RWPE1 (cell line): ENCODE data around the gene SERGEF.

ENCODE experiments used
- CTCF ChIA-PET: fragments of 350-600 bp; sonication (Branson Sonifier 250); formaldehyde crosslinking; extraction: SDS; loops from one replicate; lab custom pipeline; 2021; lab: Yijun Ruan, JAX
- POLR2A ChIA-PET: fragments of 400-600 bp; formaldehyde crosslinking; extraction: SDS; loops from one replicate; lab custom pipeline; 2020; ENCODE audit warnings: antibody characterized with exemption; ENCODE audit not compliant: low non-redundant PET; lab: Yijun Ruan, JAX
- DNase-seq: peaks from one replicate; pipeline ENCODE4 v3.0.0; 2012; ENCODE audit warnings: low spot score
- H3K27ac ChIP-seq: fragments of 450-650 bp; 2 replicates; pipeline ENCODE4 v1.5.1; 2017
- CTCF ChIP-seq: fragments of 450-650 bp; conservative IDR thresholded peaks from 2 replicates; pipeline ENCODE4 v1.5.1; 2017; ENCODE audit warnings: low read depth, mild to moderate bottlenecking

Gene SERGEF

GRCh38 chr11:17979770-17980371 lies 33.0 kb downstream of the SERGEF start:
- CTCF ChIA-PET, result interaction anchor here (0.6 to 3.7 kb wide), 7 partner anchors 144 to 1041 kb away, joined by 3 to 59 read pairs (median 4); no protein-coding TSS in a partner anchor
- peak; percentile 64 for DNase-seq

GRCh38 chr11:17978553-17979287 lies 34.1 kb downstream of the SERGEF start:
- DNase-seq, result peak; percentile 68
- ChIA-PET POLR2A (no interaction called here), CTCF (interaction anchor here (0.6 to 3.7 kb wide), 17 partner anchors 11 to 873 kb away, joined by 3 to 59 read pairs (median 4); no protein-coding TSS in a partner anchor)
- TF ChIP-seq CTCF, result peak; percentile 74
- no peak overlapping the region for H3K27ac ChIP-seq

More at GRCh38 chr11:17979770-17980371, 33.0 kb downstream of the SERGEF start:
- no peak overlapping the region for H3K27ac ChIP-seq
- POLR2A ChIA-PET, result no interaction called here
- TF ChIP-seq CTCF, result peak; percentile 90

DNA sequence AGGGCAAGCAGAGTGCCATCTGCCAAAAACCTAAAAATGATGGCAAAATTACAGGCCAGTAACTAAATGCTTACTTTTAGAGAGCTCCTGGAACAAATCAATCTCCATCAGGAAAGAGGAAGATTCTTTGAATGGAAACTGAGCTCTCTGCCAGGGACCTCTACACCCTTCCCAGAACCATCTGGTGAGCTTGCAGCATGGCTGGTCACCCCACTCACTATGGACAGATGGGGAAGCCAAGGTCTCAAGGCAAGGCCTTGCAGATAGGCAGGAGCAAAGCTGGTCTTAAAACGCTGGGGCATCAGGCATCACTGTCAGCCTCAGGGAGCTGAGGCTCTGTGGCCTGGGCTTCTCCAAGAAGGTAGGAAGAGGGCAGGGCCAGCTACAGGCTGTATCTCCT lies 36.2 kb downstream of the SERGEF start:
- no peak for DNase-seq
- POLR2A ChIA-PET, result no interaction called here
- no peak for TF ChIP-seq CTCF
- no peak overlapping the region for H3K27ac ChIP-seq
- CTCF ChIA-PET, result interaction anchor here (0.5 to 3.7 kb wide), 3 partner anchors 246 to 378 kb away, joined by 3 to 59 read pairs (median 4); no protein-coding TSS in a partner anchor

GRCh38 chr11:17974246-17974645 lies 38.6 kb downstream of the SERGEF start:
- H3K27ac ChIP-seq, result no peak overlapping the region
- DNase-seq, result no peak
- ChIA-PET CTCF (interaction anchor here (0.7 to 2.4 kb wide), 5 partner anchors 192 to 252 kb away, joined by 4 to 49 read pairs (median 6); partner anchors contain the start of gene KCNC1), POLR2A (no interaction called here)
- no peak for TF ChIP-seq CTCF

DNA sequence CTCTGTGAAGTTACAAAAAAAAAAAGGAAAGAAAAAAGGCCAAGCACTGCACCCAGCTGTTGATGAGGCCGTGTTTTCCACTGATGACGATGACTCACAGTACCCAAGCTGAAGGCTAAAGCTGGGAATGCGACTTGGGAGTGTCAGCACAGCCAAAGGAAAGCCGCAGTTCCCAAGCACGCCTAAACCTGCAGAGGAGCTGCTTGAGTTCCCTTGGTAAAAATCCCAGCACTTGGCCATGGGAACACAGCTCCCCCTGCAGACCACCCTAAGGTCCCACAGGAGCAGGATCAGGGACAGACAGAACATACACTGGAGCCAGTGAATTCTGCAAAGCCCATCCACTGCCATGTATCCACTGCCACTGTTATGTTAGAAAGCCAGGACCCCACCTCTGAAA lies 39.9 kb downstream of the SERGEF start:
- peak overlapping the region; percentile 29 for H3K27ac ChIP-seq
- ChIA-PET CTCF (interaction anchor here (0.6 to 2.4 kb wide), 13 partner anchors 148 to 374 kb away, joined by 3 to 49 read pairs (median 5); partner anchors contain the start of gene KCNC1), POLR2A (no interaction called here)
- DNase-seq, result peak; percentile 86
- peak; percentile 82 for TF ChIP-seq CTCF

- no peak for TF ChIP-seq CTCF
- DNase-seq, result no peak
- POLR2A ChIA-PET, result no interaction called here
- CTCF ChIA-PET, result interaction anchor here (0.7 to 1.4 kb wide), 3 partner anchors 11 to 237 kb away, joined by 3 to 4 read pairs (median 4); no protein-coding TSS in a partner anchor
- H3K27ac ChIP-seq, result no peak overlapping the region
These were observed 44.6 kb downstream of the SERGEF start for GRCh38 chr11:17968206-17968605.
